Hindlimb muscle (tissue), 1 donor: ENCODE measurements around the gene C6orf15. TPM values are rescaled to one million over a fixed set of nuclear protein-coding genes. Genes with fewer than 3 reads are reported as not detected.
A peak's percentile ranks its signal among the peaks of the same experiment; 100 is the strongest.

ENCODE experiments used
- DNase-seq: peaks from one replicate; pipeline ENCODE4 v3.0.0-alpha.2; 2013
- polyA plus RNA-seq: library from polyadenylated mRNA; unstranded; fragments of 120-200 nt; gene quantifications from one replicate; pipeline ENCODE4 v1.2.1, GENCODE V29; 2013; ENCODE audit not compliant: insufficient read length

The C6orf15 gene
- not detected for polyA plus RNA-seq

- no peak for DNase-seq
Measured at GRCh38 chr6:31112478-31112877, at the start of gene C6orf15. Gene C6orf15 (minus strand): TSS chr6:31112575. CDS start chr6:31112555, 20 bp downstream.

DNA sequence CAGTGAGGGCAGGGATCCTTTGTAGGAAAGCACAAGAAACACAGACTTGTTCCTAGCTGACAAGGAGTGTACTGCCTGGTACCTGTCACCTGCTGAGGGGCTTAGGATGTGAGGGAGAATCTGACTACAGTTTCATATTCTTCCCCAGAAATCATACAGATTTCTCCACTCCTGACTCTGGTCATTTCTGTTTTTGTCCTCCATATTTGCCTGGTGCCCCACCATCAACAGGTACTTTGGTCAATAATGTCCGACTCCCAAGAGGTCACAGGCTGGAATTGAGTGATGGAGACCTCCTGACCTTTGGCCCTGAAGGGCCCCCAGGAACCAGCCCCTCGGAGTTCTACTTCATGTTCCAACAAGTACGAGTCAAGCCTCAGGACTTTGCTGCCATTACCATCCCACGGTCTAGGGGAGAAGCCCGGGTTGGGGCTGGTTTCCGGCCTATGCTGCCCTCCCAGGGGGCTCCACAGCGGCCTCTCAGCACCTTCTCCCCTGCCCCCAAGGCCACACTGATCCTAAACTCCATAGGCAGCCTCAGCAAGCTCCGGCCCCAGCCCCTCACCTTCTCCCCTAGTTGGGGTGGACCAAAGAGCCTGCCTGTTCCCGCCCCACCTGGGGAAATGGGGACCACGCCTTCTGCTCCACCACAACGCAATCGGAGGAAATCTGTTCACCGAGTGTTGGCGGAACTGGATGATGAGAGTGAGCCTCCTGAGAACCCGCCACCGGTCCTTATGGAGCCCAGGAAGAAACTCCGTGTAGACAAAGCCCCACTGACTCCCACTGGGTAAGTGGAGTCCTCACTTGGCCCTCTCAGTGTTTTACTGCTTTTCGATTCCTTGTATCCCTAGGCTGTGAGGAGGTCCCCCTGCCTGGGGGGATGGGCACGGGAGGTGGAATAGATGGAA lies 49.1 kb upstream of the C6orf15 start:
- no peak for DNase-seq

GRCh38 chr6:31158863-31159855 lies 46.8 kb upstream of the C6orf15 start:
- no peak for DNase-seq

GRCh38 chr6:31158140-31158862 lies 45.9 kb upstream of the C6orf15 start, which contains the start of gene TCF19:
Gene TCF19 (plus strand): TSS chr6:31158589. CDS start chr6:31159470, 881 bp downstream.
- DNase-seq: peak; percentile 100

DNA sequence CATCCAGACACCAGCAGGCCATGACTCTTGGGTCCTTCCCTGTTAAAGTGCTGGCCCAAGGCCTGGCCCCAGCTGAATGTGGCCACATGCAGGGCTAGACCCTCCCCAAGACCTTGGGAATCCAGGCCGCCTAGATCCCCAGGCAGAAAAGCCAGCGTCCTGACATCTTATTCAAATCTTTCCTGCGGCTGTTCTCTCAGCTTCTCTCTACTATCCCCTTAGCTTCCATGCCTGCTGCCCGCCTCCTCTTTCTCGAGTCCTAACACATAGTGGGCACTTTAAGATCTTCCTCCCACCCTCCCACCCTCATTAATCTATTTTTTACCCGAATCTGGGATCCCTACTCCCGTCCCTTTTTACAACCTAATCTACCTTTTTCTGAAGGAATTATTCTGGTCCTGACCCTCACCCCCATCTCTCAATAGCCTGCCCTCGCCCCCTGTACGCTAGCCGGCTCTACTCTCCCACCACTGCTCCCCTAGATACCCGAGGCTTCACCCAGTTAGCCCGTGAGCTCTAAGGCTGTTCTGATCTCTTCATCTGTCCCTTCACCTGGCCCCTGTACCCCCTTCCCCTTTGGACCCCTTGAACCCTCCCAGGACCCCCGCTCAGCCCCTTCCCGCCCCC lies 45.3 kb upstream of the C6orf15 start, which contains the start of gene CCHCR1:
Gene CCHCR1, minus strand, starts transcription at position 290 of the 627 bp plus-strand sequence. Its CDS starts 202 bp downstream, at position 88.
- no peak for DNase-seq

GRCh38 chr6:31156641-31157040 lies 44.3 kb upstream of the C6orf15 start:
- DNase-seq: no peak

GRCh38 chr6:31154436-31154835 lies 42.1 kb upstream of the C6orf15 start:
- DNase-seq: no peak

- DNase-seq: no peak
Measured at GRCh38 chr6:31152781-31153180, 40.4 kb upstream of the C6orf15 start.

- DNase-seq: no peak
Measured at GRCh38 chr6:31149827-31150447, 37.6 kb upstream of the C6orf15 start.

- no peak for DNase-seq
Measured at GRCh38 chr6:31145386-31145785, 33.0 kb upstream of the C6orf15 start.

GRCh38 chr6:31144970-31145340 lies 32.6 kb upstream of the C6orf15 start:
- no peak for DNase-seq

GRCh38 chr6:31144296-31144969 lies 32.1 kb upstream of the C6orf15 start:
- no peak for DNase-seq

DNA sequence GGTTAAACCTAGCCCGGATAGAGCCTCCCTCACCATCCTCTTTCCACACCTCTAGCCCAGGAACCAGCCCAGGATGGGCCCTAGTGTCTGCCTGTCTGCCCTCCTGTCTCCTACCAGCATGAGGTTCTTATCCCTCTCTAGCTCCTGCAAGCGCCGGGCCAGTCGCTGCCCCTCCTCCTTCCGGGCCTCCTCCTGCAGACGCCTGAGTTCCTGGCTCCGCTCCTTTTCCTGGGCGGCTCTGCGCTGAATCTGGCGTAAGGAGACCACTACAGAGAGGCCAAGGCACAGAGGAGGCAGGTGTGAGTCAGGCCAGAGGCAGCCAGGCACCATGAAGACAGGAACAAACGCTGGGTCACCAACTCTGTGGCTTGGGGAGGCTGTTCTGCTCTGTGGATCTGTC lies 30.8 kb upstream of the C6orf15 start:
- DNase-seq: peak; percentile 74

DNA sequence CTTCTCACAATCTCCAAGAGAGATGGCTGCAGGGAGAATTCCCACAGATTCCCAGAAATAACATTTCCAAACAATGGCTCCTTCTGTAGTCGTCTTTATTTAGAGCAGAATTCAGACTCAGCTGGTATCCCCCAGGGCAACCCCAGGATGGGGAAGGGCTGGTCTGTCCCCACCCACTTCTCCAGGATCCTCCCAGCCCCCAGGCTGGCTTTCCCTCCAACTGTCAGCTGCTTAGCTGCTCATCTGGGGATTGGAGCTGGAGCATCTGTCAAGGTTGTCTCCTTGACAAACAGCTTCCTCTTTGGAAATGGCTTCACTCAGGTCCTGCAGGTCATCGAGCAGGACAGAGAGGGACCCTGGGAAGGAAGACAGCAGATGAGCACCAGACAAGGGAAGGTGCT lies 30.0 kb upstream of the C6orf15 start:
- no peak for DNase-seq

- DNase-seq: no peak
Measured at GRCh38 chr6:31140643-31141042, 28.3 kb upstream of the C6orf15 start.

DNA sequence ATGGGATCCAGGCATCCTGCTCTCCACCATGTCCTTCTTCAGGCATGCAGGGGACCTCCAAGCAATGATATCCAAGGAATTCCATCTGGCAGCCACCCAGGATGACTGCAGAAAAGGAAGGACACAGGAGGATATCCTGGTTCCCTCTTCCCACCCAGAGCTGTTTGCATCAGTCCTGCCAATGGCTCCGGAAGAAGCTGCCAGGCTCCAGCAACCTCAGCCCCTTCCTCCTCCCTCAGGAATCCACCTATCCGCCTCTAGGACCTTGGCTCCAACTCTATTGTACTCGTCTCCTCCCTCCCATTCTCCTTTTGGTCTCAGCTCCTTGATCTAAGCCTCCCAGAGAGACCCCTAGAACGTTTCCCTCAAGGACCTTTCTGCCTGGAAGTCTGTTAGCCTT lies 27.2 kb upstream of the C6orf15 start:
- no peak for DNase-seq

DNA sequence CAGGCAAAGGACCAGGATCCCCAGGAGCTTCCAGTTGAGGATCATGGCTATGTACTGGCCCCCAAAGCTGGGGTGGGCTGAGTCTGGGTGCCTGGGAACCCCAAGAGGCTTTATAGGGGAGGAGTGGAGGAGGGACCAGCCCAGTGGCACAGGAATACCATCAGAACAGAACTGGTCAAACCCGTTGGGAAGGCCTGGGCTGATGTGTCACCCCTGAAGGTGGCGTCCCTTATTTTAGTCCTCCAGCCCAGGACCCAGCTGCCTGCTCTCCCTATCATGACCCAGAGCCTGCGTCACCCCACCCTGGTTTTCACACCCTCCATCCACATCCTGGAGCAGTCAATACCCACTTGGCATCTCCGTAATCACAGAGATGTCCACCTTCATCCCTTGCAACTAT lies 26.6 kb upstream of the C6orf15 start, which contains the start of gene PSORS1C2:
Gene PSORS1C2, minus strand, starts transcription at position 85 of the 400 bp plus-strand sequence. Its CDS starts 40 bp downstream, at position 45.
- DNase-seq: no peak

DNA sequence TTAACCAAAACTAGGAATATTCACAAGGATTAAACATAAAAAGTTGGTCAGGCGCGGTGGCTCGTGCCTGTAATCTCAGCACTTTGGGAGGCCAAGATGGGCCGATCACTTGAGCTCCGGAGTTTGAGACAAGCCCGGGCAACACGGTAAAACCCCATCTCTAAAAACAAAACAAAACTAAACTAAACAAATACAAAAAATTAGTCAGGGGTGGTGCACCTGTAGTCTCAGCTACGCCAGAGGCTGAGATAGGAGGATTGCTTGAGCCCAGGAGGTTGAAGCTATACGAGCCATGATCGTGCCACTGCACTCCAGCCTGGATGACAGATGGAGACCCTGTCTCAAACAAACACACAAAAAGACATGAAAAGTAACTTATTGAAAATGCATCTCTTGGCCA lies 23.3 kb upstream of the C6orf15 start:
- no peak for DNase-seq

DNA sequence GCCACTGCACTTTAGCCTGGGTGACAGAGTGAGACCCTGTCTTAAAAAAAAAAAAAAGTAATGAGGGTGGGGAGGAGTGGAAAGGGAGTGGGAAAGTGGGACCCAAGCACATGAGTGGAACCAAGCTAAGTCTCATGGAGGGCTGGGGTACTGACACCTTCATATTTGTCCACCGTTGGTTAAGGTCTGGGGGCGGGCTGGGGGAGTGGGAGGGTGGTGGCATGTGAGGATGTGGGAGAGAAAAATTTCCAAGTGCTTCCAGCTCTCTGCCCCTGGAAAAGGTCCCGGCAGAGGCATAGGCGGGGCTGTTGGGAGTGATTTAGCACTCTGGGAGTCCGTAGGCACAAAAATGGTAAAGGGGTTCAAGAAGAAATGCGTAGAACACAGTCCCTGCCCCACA lies 20.4 kb upstream of the C6orf15 start:
- DNase-seq: no peak

DNA sequence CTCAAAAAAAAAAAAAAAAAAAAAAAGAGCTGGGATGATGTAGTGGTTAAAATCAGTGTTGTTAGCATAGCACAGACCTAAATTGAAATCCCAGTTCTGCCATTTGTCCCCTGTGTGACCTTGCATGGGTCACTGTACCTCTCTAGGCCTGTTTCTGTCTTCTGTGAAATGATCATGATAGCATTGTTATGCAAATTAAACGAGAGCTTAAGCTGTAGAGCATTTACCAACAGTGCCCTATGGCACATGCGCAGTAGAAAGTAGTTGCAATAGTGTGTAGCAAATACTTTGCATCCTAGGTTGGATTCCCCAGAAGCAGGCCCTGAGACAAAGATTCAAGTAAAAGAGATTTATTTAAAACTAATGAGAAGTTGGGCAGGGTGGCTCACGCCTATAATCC lies 19.2 kb upstream of the C6orf15 start:
- DNase-seq: no peak
